Erythroblast (primary cell): ENCODE measurements around the gene GPD2.

Experiments used
- GATA1 ChIP-seq: IDR thresholded peaks from 2 replicates; pipeline ENCODE4 v1.6.1; 2011; ENCODE audit warnings: low read depth, mild to moderate bottlenecking, control low read depth, low read length, moderate library complexity
- POLR2A ChIP-seq: IDR thresholded peaks from 2 replicates; pipeline ENCODE4 v1.6.1; 2011; ENCODE audit warnings: mild to moderate bottlenecking, low read length

DNA sequence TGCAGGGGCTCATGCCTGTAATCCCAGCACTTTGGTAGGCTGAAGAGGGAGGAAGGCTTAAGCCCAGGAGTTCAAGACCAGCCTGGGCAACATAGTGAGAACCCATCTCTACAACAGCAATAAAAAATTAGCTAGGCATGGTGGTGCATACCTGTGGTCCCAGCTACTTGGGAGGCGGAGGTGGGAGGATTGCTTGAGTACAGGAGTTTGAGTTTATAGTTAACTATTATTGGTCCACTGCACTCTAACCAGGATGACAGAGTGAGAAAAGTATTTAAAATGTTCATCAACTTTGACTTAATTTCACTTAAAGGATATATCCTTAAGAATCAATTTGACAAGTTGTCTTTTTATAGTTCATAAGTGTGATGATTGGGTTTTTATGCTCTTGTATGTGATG, 14.3 kb upstream of the GPD2 start:
- no peak for TF ChIP-seq POLR2A
- no peak for TF ChIP-seq GATA1
